ENCODE measurements around the gene RGS3. TPM values are rescaled to one million over a fixed set of nuclear protein-coding genes. Genes with fewer than 3 reads are reported as not detected.
"Not testable (repeated sequence)": the region's sequence is repeated elsewhere in the genome, so short reads cannot be mapped to it uniquely, and the experiment has no call there.

The RGS3 gene
- polyA plus RNA-seq, 6 donors from 2014 or later: 3.8 to 13.8 (median 5.8) TPM

GRCh38 chr9:113484258-113484730 is 20.8 kb downstream of the RGS3 start:
- Mint-ChIP-seq H3K4me1 (peaks cover 0 to 7% (median 0%) of the 10 kb centered on the region in 3 donors), H3K36me3 (no peaks in the 10 kb centered on the region), H3K27ac (peak overlapping the region in 1 of 6 donors; percentile 7), H3K9me3 (no peaks in the 10 kb centered on the region), H3K27me3 (peaks cover 0 to 8% (median 0%) of the 10 kb centered on the region in 3 donors), H3K4me3 (no peak overlapping the region)
- ATAC-seq (ENCODE audit: low read depth in 2 of 2) (no peak), DNase-seq (no peak)

GRCh38 chr9:113485761-113486115 is 22.2 kb downstream of the RGS3 start:
- Mint-ChIP-seq H3K9me3 (no peaks in the 10 kb centered on the region), H3K27ac (peak overlapping the region in 1 of 6 donors; percentile 53), H3K36me3 (no peaks in the 10 kb centered on the region), H3K4me1 (peaks cover 0 to 7% (median 0%) of the 10 kb centered on the region in 3 donors), H3K4me3 (no peak overlapping the region), H3K27me3 (no peaks in the 10 kb centered on the region)
- ATAC-seq (ENCODE audit: low read depth in 2 of 2) (no peak), DNase-seq (no peak)

GRCh38 chr9:113486327-113486726 is 22.8 kb downstream of the RGS3 start:
- DNase-seq: no peak
- Mint-ChIP-seq H3K4me1 (peaks cover 0 to 7% (median 0%) of the 10 kb centered on the region in 3 donors), H3K36me3 (no peaks in the 10 kb centered on the region), H3K9me3 (no peaks in the 10 kb centered on the region), H3K4me3 (no peak overlapping the region), H3K27ac (peak overlapping the region in 1 of 6 donors; percentile 24), H3K27me3 (no peaks in the 10 kb centered on the region)
- ATAC-seq (ENCODE audit: low read depth in 2 of 2): no peak

- Mint-ChIP-seq H3K36me3 (no peaks in the 10 kb centered on the region), H3K27me3 (no peaks in the 10 kb centered on the region), H3K9me3 (no peaks in the 10 kb centered on the region), H3K4me3 (no peak overlapping the region), H3K27ac (peak overlapping the region in 1 of 6 donors; percentile 11), H3K4me1 (peaks cover 0 to 7% (median 0%) of the 10 kb centered on the region in 3 donors)
- no peak for DNase-seq
- no peak for ATAC-seq (ENCODE audit: low read depth in 2 of 2)
These were observed 24.5 kb downstream of the RGS3 start for GRCh38 chr9:113488071-113488470.

GRCh38 chr9:113488490-113488889 is 25.0 kb downstream of the RGS3 start:
- Mint-ChIP-seq H3K27ac (no peak overlapping the region), H3K4me1 (peaks cover 0 to 7% (median 0%) of the 10 kb centered on the region in 3 donors), H3K4me3 (no peak overlapping the region), H3K36me3 (no peaks in the 10 kb centered on the region), H3K9me3 (no peaks in the 10 kb centered on the region), H3K27me3 (no peaks in the 10 kb centered on the region)
- no peak for DNase-seq
- ATAC-seq (ENCODE audit: low read depth in 2 of 2): no peak

GRCh38 chr9:113491147-113491546 is 27.6 kb downstream of the RGS3 start:
- DNase-seq; H3K4me3 Mint-ChIP-seq; ATAC-seq (ENCODE audit: low read depth in 2 of 2); H3K27ac Mint-ChIP-seq; H3K9me3 Mint-ChIP-seq; H3K27me3 Mint-ChIP-seq; H3K36me3 Mint-ChIP-seq; H3K4me1 Mint-ChIP-seq: not testable (repeated sequence)

- H3K27me3 Mint-ChIP-seq: no peaks in the 10 kb centered on the region
- H3K9me3 Mint-ChIP-seq: no peaks in the 10 kb centered on the region
- DNase-seq (no peak), ATAC-seq (ENCODE audit: low read depth in 2 of 2) (no peak)
- peaks cover 0 to 4% (median 0%) of the 10 kb centered on the region in 3 donors for H3K4me1 Mint-ChIP-seq
- H3K27ac Mint-ChIP-seq: peak overlapping the region in 2 of 6 donors; percentile 33 to 91
- no peak overlapping the region for H3K4me3 Mint-ChIP-seq
- H3K36me3 Mint-ChIP-seq: no peaks in the 10 kb centered on the region
These were observed 29.0 kb downstream of the RGS3 start for GRCh38 chr9:113492343-113493202.

- no peaks in the 10 kb centered on the region for H3K27me3 Mint-ChIP-seq
- no peaks in the 10 kb centered on the region for H3K9me3 Mint-ChIP-seq
- peak overlapping the region in 1 of 6 donors; percentile 91 for H3K27ac Mint-ChIP-seq
- no peak overlapping the region for H3K4me3 Mint-ChIP-seq
- H3K4me1 Mint-ChIP-seq: peaks cover 0 to 4% (median 0%) of the 10 kb centered on the region in 3 donors
- ATAC-seq (ENCODE audit: low read depth in 2 of 2): no peak
- DNase-seq: no peak
- H3K36me3 Mint-ChIP-seq: no peaks in the 10 kb centered on the region
These were observed 29.6 kb downstream of the RGS3 start for GRCh38 chr9:113493203-113493520.

- Mint-ChIP-seq H3K4me1 (peaks cover 0 to 4% (median 0%) of the 10 kb centered on the region in 3 donors), H3K9me3 (no peaks in the 10 kb centered on the region), H3K27me3 (no peaks in the 10 kb centered on the region), H3K4me3 (peak overlapping the region in 1 of 8 donors; percentile 3), H3K36me3 (no peaks in the 10 kb centered on the region), H3K27ac (no peak overlapping the region)
- ATAC-seq (ENCODE audit: low read depth in 2 of 2) (no peak), DNase-seq (no peak)
These were observed 32.0 kb downstream of the RGS3 start for GRCh38 chr9:113495526-113495925.

GRCh38 chr9:113497051-113497450 is 33.5 kb downstream of the RGS3 start:
- Mint-ChIP-seq H3K4me3 (no peak overlapping the region), H3K36me3 (no peaks in the 10 kb centered on the region), H3K27me3 (no peaks in the 10 kb centered on the region), H3K27ac (no peak overlapping the region), H3K4me1 (peaks cover 0 to 4% (median 0%) of the 10 kb centered on the region in 3 donors), H3K9me3 (no peaks in the 10 kb centered on the region)
- DNase-seq (no peak), ATAC-seq (ENCODE audit: low read depth in 2 of 2) (no peak)

GRCh38 chr9:113499153-113499875 is 35.8 kb downstream of the RGS3 start:
- H3K4me3 Mint-ChIP-seq: no peak overlapping the region
- H3K27ac Mint-ChIP-seq: peak overlapping the region in 2 of 6 donors; percentile 63 to 78
- H3K36me3 Mint-ChIP-seq: no peaks in the 10 kb centered on the region
- H3K9me3 Mint-ChIP-seq: no peaks in the 10 kb centered on the region
- peaks cover 4 to 7% (median 7%) of the 10 kb centered on the region in 3 donors for H3K4me1 Mint-ChIP-seq
- H3K27me3 Mint-ChIP-seq: peaks cover 0 to 4% (median 0%) of the 10 kb centered on the region in 3 donors
- ATAC-seq (ENCODE audit: low read depth in 2 of 2) (no peak), DNase-seq (no peak)

GRCh38 chr9:113499876-113500497 is 36.5 kb downstream of the RGS3 start:
- Mint-ChIP-seq H3K27ac (no peak overlapping the region), H3K4me3 (peak overlapping the region in 1 of 8 donors; percentile 35), H3K9me3 (no peaks in the 10 kb centered on the region), H3K27me3 (peaks cover 0 to 4% (median 0%) of the 10 kb centered on the region in 3 donors), H3K36me3 (no peaks in the 10 kb centered on the region), H3K4me1 (peaks cover 4 to 7% (median 7%) of the 10 kb centered on the region in 3 donors)
- ATAC-seq (ENCODE audit: low read depth in 2 of 2): no peak
- no peak for DNase-seq

- peaks cover 4 to 7% (median 7%) of the 10 kb centered on the region in 3 donors for H3K4me1 Mint-ChIP-seq
These were observed 37.7 kb downstream of the RGS3 start for GRCh38 chr9:113501129-113501686.

More at GRCh38 chr9:113501129-113501686, 37.7 kb downstream of the RGS3 start:
- DNase-seq (no peak), ATAC-seq (ENCODE audit: low read depth in 2 of 2) (no peak)
- Mint-ChIP-seq H3K27ac (peak overlapping the region in 1 of 6 donors; percentile 45), H3K27me3 (peaks cover 0 to 4% (median 0%) of the 10 kb centered on the region in 3 donors), H3K4me3 (no peak overlapping the region), H3K36me3 (no peaks in the 10 kb centered on the region), H3K9me3 (no peaks in the 10 kb centered on the region)
